A673 (cell line): ENCODE data around the gene CYP24A1.

ENCODE experiments used
- EZH2 ChIP-seq: fragments of 200-600 bp; sonication (generic); IDR thresholded peaks from 2 replicates; pipeline ENCODE4 v1.6.1; 2017; ENCODE audit warnings: borderline replicate concordance, low read depth, mild to moderate bottlenecking, mixed read lengths, antibody characterized with exemption, low read length; ENCODE audit not compliant: poor library complexity, severe bottlenecking
- TF ChIP-seq, protein P1 (sequence below): fragments of 300-800, 200-600 bp; sonication (generic); conservative IDR thresholded peaks from 2 replicates; pipeline ENCODE4 v1.5.1; 2017; ENCODE audit warnings: low read depth, mild to moderate bottlenecking, antibody characterized with exemption, low read length, moderate library complexity, mixed read lengths

- TF ChIP-seq, protein P1, sequence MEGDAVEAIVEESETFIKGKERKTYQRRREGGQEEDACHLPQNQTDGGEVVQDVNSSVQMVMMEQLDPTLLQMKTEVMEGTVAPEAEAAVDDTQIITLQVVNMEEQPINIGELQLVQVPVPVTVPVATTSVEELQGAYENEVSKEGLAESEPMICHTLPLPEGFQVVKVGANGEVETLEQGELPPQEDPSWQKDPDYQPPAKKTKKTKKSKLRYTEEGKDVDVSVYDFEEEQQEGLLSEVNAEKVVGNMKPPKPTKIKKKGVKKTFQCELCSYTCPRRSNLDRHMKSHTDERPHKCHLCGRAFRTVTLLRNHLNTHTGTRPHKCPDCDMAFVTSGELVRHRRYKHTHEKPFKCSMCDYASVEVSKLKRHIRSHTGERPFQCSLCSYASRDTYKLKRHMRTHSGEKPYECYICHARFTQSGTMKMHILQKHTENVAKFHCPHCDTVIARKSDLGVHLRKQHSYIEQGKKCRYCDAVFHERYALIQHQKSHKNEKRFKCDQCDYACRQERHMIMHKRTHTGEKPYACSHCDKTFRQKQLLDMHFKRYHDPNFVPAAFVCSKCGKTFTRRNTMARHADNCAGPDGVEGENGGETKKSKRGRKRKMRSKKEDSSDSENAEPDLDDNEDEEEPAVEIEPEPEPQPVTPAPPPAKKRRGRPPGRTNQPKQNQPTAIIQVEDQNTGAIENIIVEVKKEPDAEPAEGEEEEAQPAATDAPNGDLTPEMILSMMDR: no peak
- TF ChIP-seq EZH2: no peak
Observed at GRCh38 chr20:54188132-54188849, 14.5 kb upstream of the CYP24A1 start.
